Upper lobe of left lung (tissue), 6 donors: Measurements from ENCODE around the gene RASGRF1. TPM values are rescaled to one million over a fixed set of nuclear protein-coding genes. Genes with fewer than 3 reads are reported as not detected.

ENCODE experiments used
- ATAC-seq, 2 donors: fragments of 200-7000 bp; cut with Tn5 transposase; one replicate each; pipeline ENCODE4 v1.9.1; 2022; ENCODE audit warnings: mild to moderate bottlenecking in 2 of 2, moderate library complexity in 2 of 2; ENCODE audit not compliant: low FRiP score in 2 of 2
- DNase-seq, 2 donors: peaks; one replicate each; pipeline ENCODE4 v3.0.0-alpha.2; 2019 to 2020
- H3K27ac ChIP-seq, 4 donors: fragments of 200-600 bp; sonication (generic); one replicate each; pipeline ENCODE4 v1.5.1; 2016 to 2019
- H3K27me3 ChIP-seq, 4 donors: fragments of 200-600 bp; sonication (generic); one replicate each; pipeline ENCODE4 v1.5.1; 2017 to 2019
- H3K36me3 ChIP-seq, 4 donors: fragments of 200-600 bp; sonication (generic); one replicate each; pipeline ENCODE4 v1.5.1; 2016 to 2019
- H3K4me1 ChIP-seq, 4 donors: fragments of 200-600 bp; sonication (generic); one replicate each; pipeline ENCODE4 v1.5.1; 2018 to 2019
- H3K4me3 ChIP-seq, 4 donors: fragments of 200-600 bp; sonication (generic); one replicate each; pipeline ENCODE4 v1.5.1; 2017 to 2019; ENCODE audit warnings: mild to moderate bottlenecking in 2 of 4, moderate library complexity in 1 of 4
- H3K9me3 ChIP-seq, 4 donors: fragments of 200-600 bp; sonication (generic); one replicate each; pipeline ENCODE4 v1.5.1; 2018 to 2019
- EP300 ChIP-seq, 4 donors: sonication (generic); formaldehyde crosslinking; IDR thresholded peaks; one replicate each; pipeline ENCODE4 v1.5.1; 2017; ENCODE audit warnings: antibody characterized with exemption in 4 of 4, control low read depth in 2 of 4
- POLR2A ChIP-seq, 4 donors: fragments of 450-650 bp; IDR thresholded peaks; one replicate each; pipeline ENCODE4 v1.5.1; 2016 to 2017; ENCODE audit warnings: antibody characterized with exemption in 4 of 4, mild to moderate bottlenecking in 2 of 4
- POLR2AphosphoS5 ChIP-seq, 2 donors: sonication (generic); formaldehyde crosslinking; IDR thresholded peaks; one replicate each; pipeline ENCODE4 v1.5.1; 2017; ENCODE audit warnings: antibody characterized with exemption in 2 of 2
- WGBS, 2 donors: methylation state at CpG; one replicate each; pipeline ENCODE4 v1.1.5; 2017 to 2018; 5-methylcytosine and 5-hydroxymethylcytosine counted together
- total RNA-seq, 6 donors: library from RNA; depleted of rRNA in 4 of 6; stranded (reverse); fragments of >200 nt in 4 of 6; gene quantifications; one replicate each; pipeline versions ENCODE4 v1.1.0 to v1.2.1, GENCODE V29; 2016 to 2021
- TF ChIP-seq, protein P1 (sequence below), 6 experiments: fragments of 450-650 bp in 4 of 6; fragments of 200-600 bp in 2 of 6; sonication (generic) in 2 of 6; IDR thresholded peaks; one replicate each; pipeline ENCODE4 v1.5.1; 2016 to 2019; ENCODE audit warnings: antibody characterized with exemption in 6 of 6
- donor health status: DM: no; HTN: no; CAD: no; lungs with moderate emphysema.
- donor health status: DM: no; HTN: yes; CAD: no; lungs with severe emphysema.

Gene RASGRF1
- total RNA-seq, 6 donors from 2014 or later, result 27.2 to 64.6 (median 54.7) TPM

DNA sequence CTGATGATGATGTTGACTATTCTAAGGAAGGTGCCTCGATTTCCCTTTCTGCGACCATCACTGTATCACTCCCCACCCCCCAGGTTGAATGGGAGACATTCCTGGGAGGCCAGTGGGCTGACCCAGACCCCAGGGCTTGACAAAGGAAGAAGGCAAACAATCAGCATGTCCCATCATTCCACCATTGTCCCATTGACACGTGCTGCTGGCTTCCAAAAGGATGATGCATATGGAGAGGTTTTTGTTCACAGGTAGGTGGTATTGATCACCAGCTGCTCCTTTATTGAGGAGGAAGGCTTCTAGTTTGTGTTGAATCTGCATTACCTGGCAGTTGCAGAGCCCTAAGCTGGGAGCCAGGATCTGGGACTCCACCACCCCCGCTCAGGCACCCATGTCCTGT, 30.4 kb downstream of the RASGRF1 start:
- ATAC-seq (no peak), DNase-seq (no peak)
- Histone ChIP-seq H3K36me3 (no peaks in the 10 kb centered on the region), H3K27me3 (no peaks in the 10 kb centered on the region), H3K4me1 (no peaks in the 10 kb centered on the region), H3K9me3 (no peaks in the 10 kb centered on the region), H3K27ac (no peak overlapping the region), H3K4me3 (no peak overlapping the region)
- TF ChIP-seq POLR2AphosphoS5 (IDR thresholded peaks at IDR 0.05), result no peak
- TF ChIP-seq, protein P1, sequence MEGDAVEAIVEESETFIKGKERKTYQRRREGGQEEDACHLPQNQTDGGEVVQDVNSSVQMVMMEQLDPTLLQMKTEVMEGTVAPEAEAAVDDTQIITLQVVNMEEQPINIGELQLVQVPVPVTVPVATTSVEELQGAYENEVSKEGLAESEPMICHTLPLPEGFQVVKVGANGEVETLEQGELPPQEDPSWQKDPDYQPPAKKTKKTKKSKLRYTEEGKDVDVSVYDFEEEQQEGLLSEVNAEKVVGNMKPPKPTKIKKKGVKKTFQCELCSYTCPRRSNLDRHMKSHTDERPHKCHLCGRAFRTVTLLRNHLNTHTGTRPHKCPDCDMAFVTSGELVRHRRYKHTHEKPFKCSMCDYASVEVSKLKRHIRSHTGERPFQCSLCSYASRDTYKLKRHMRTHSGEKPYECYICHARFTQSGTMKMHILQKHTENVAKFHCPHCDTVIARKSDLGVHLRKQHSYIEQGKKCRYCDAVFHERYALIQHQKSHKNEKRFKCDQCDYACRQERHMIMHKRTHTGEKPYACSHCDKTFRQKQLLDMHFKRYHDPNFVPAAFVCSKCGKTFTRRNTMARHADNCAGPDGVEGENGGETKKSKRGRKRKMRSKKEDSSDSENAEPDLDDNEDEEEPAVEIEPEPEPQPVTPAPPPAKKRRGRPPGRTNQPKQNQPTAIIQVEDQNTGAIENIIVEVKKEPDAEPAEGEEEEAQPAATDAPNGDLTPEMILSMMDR (IDR thresholded peaks at IDR 0.05), result no peak
- TF ChIP-seq EP300 (IDR thresholded peaks at IDR 0.05), result no peak
- TF ChIP-seq POLR2A (IDR thresholded peaks at IDR 0.05), result no peak
- 71 to 80% methylated on average over 2 to 4 of the region's 4 CpGs for WGBS, 2 donors

- DNase-seq (no peak), ATAC-seq (no peak)
- Histone ChIP-seq H3K27ac (no peak overlapping the region), H3K27me3 (no peaks in the 10 kb centered on the region), H3K4me1 (no peaks in the 10 kb centered on the region), H3K9me3 (no peaks in the 10 kb centered on the region), H3K36me3 (no peaks in the 10 kb centered on the region), H3K4me3 (no peak overlapping the region)
- WGBS, 2 donors, result 41 to 45% methylated on average over 1 of the region's 1 CpG
- TF ChIP-seq, protein P1 (IDR thresholded peaks at IDR 0.05), result no peak
- TF ChIP-seq EP300 (IDR thresholded peaks at IDR 0.05) (no peak), POLR2A (IDR thresholded peaks at IDR 0.05) (no peak)
These were observed 31.5 kb downstream of the RASGRF1 start for GRCh38 chr15:79059081-79059572.

DNA sequence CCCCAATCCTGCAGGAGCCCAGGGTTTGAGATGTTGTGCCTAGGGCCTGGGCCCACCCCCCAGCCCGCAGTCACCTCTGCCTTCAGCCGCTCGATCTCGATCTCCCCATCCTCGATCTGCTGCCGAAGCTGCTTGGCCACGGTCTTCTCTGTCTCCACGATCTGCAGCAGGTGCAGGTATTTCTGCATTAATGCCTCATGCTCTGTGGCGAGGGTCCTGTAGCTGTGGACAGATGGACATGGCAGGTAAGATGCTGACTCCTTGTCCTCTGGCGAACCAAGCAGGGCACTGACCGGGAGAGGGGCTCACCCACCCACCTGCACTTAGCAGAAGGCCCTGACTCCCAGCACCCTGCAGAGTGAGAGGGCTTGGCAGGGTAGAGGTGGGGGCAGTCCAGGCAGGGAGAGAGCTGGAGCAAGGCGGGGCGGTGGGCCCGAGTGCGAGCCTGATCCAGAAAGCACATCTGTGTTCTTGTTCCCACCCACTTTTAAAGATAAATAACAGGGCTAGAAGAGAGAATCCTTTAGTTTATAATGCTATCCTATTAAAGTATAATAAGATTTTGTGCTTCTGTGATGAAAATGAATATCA, 32.2 kb downstream of the RASGRF1 start:
- TF ChIP-seq EP300 (IDR thresholded peaks at IDR 0.05) (no peak), POLR2A (IDR thresholded peaks at IDR 0.05) (no peak), POLR2AphosphoS5 (IDR thresholded peaks at IDR 0.05) (no peak)
- TF ChIP-seq, protein P1 (IDR thresholded peaks at IDR 0.05), result no peak
- Histone ChIP-seq H3K4me3 (no peak overlapping the region), H3K27ac (no peak overlapping the region), H3K36me3 (no peaks in the 10 kb centered on the region), H3K9me3 (no peaks in the 10 kb centered on the region), H3K4me1 (no peaks in the 10 kb centered on the region), H3K27me3 (no peaks in the 10 kb centered on the region)
- WGBS, 2 donors, result 82 to 84% methylated on average over 15 of the region's 15 CpGs
- no peak for ATAC-seq
- DNase-seq, result peak in 1 of 2 donors; percentile 55

- no peak for DNase-seq
- WGBS, 2 donors, result 95 to 100% methylated on average over 4 to 5 of the region's 6 CpGs
- no peaks in the 10 kb centered on the region for H3K4me1 ChIP-seq
- H3K27me3 ChIP-seq, result no peaks in the 10 kb centered on the region
- ATAC-seq, result no peak
- no peaks in the 10 kb centered on the region for H3K9me3 ChIP-seq
- H3K36me3 ChIP-seq, result no peaks in the 10 kb centered on the region
- no peak overlapping the region for H3K4me3 ChIP-seq
- no peak overlapping the region for H3K27ac ChIP-seq
- TF ChIP-seq, protein P1 (IDR thresholded peaks at IDR 0.05), result no peak
- TF ChIP-seq EP300 (IDR thresholded peaks at IDR 0.05), result no peak
- TF ChIP-seq POLR2AphosphoS5 (IDR thresholded peaks at IDR 0.05), result no peak
- TF ChIP-seq POLR2A (IDR thresholded peaks at IDR 0.05), result no peak
These were observed 33.5 kb downstream of the RASGRF1 start for GRCh38 chr15:79057050-79057449.

DNA sequence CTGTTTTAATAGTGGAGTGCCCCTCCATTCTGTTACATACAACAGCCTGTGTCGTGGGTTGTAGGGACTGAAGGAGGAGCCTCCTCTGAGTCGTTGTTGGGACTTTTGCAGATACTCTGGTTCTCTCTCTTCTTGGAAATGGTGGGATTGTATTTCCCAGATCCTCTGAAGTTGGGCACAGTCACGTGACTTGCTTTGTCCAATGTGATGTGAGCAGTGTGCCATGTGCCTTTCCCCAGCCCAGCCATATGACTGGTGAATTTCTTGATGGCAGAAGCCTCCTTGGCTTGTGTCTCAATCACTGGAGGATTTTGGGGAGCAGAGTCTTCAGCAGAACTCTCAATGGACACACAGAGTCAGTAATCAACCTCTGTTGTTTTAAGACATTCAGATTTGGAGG, 36.2 kb downstream of the RASGRF1 start:
- Histone ChIP-seq H3K4me3 (no peak overlapping the region), H3K27ac (no peak overlapping the region), H3K36me3 (no peaks in the 10 kb centered on the region), H3K27me3 (no peaks in the 10 kb centered on the region), H3K9me3 (no peaks in the 10 kb centered on the region), H3K4me1 (no peaks in the 10 kb centered on the region)
- DNase-seq (no peak), ATAC-seq (no peak)
- WGBS, 2 donors, result 75 to 76% methylated on average over 3 of the region's 3 CpGs
- TF ChIP-seq EP300 (IDR thresholded peaks at IDR 0.05), result no peak
